Prostate gland (tissue), 2 donors: ENCODE data around the gene RHPN2.

Experiments
- CTCF ChIP-seq, 4 experiments: fragments of 200-600 bp in 2 of 4; fragments of 450-650 bp in 2 of 4; sonication (generic) in 2 of 4; IDR thresholded peaks; 1 replicate in 3 of 4; 2 replicates in 1 of 4; pipeline ENCODE4 v1.5.1; 2016 to 2019; ENCODE audit warnings: antibody characterized with exemption in 4 of 4, mild to moderate bottlenecking in 2 of 4, moderate library complexity in 2 of 4
- POLR2A ChIP-seq: fragments of 450-650 bp; IDR thresholded peaks from one replicate; pipeline ENCODE4 v1.6.1; 2016; ENCODE audit warnings: antibody characterized with exemption, mild to moderate bottlenecking

DNA sequence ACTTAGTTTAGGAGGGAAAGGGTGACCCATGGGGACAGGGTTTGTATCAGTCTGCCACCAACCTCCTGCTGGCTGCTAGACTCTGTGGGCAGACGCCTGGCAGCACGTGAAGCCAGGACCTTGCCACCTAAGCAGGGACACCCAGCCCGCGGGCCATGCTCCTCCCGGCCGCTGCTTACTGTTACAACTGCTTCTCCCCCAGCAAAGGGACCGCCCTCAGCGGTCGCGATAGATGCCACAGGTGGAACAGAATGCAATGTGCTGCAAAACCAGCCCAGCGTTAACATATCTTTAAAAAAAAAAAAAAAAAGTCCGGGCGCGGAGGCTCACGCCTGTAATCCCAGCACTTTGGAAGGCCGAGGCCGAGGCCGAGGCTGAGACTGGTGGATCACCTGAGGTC lies 1.9 kb upstream of the RHPN2 start:
- TF ChIP-seq CTCF (IDR thresholded peaks at IDR 0.05): no peak
- TF ChIP-seq POLR2A: no peak
